ENCODE measurements around the gene PCNX2. TPM values are rescaled to one million over a fixed set of nuclear protein-coding genes. Genes with fewer than 3 reads are reported as not detected.

PCNX2 gene
- total and polyA plus RNA-seq, 2 of the 8 experiments (the other 6 are each of a cell fraction or from before 2014, with no cell fraction given), result 46.1 to 57.6 TPM

DNA sequence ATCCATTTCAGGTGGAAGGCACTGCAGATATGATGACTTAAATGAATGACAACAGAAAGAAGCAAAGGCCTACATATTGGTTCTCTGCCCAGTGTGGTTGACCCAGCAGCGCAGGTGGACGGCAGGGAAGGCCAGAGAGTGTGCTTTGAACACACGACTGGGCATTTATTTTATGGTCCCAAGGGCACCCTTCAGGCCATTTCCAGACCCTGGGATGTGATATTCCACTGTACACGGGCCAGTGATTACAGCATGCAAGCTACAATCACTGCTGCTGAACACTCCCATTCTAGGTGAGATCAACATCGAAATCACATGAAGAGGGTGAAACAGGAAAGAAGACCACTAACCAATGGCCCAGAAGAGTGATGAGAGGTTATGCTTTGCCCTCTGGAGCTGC is 33.8 kb downstream of the PCNX2 start:
- H2BK20ac ChIP-seq (ENCODE audit: low read length), result no peak overlapping the region
- H2AK5ac ChIP-seq (ENCODE audit: low read depth, low read length), result no peak overlapping the region
- no peak overlapping the region for H3K23ac ChIP-seq (ENCODE audit: insufficient read length)
- FAIRE-seq (no peak), DNase-seq (ENCODE audit: low read depth in 1 of 2, low spot score in 2 of 2) (no peak)
- no peaks in the 10 kb centered on the region; the same call in 1 of the 2 replicates for H3K79me1 ChIP-seq (ENCODE audit: low read depth, low read length)
- ChIA-PET POLR2A (ENCODE audit: partially characterized antibody) (no interaction called here), CTCF (ENCODE audit: partially characterized antibody) (interaction anchor here (1.3 kb wide), 1 partner anchor 1593 kb away, joined by 3 read pairs; no protein-coding TSS in a partner anchor)
- H3K23me2 ChIP-seq (ENCODE audit: low read depth, low read length), result no peaks in the 10 kb centered on the region
- no peak overlapping the region for H3K14ac ChIP-seq (ENCODE audit: insufficient read length)
- no peak overlapping the region for H3K9ac ChIP-seq (replicated peaks in 1 of 4; ENCODE audit: extremely low read depth in 1 of 4, low read depth in 3 of 4, low read length in 3 of 4)
- H3K18ac ChIP-seq (ENCODE audit: extremely low read depth, low read length), result no peak overlapping the region
- peaks cover 8 to 39% (median 31%) of the 10 kb centered on the region in 4 experiments for H3K36me3 ChIP-seq (ENCODE audit: control insufficient read depth in 2 of 4, insufficient read depth in 4 of 4, low read length in 3 of 4)
- no peak overlapping the region for H2AFZ ChIP-seq (ENCODE audit: low read length)
- H3K56ac ChIP-seq (replicated peaks; ENCODE audit: insufficient read length, low read depth, low read length), result no peak overlapping the region
- no peaks in the 10 kb centered on the region for H3K4me1 ChIP-seq (replicated peaks in 1 of 4; ENCODE audit: control insufficient read depth in 3 of 4, insufficient read depth in 4 of 4, low read length in 3 of 4)
- H3K79me2 ChIP-seq (ENCODE audit: control insufficient read depth in 1 of 2, insufficient read depth in 2 of 2, low read length in 2 of 2), result peaks cover 3 to 52% of the 10 kb centered on the region in 2 experiments; a peak in 3 of 4 replicates
- no peak overlapping the region for H4K91ac ChIP-seq (replicated peaks; ENCODE audit: insufficient read length, low read length)
- peaks cover 2 to 7% of the 10 kb centered on the region in 2 experiments for H4K20me1 ChIP-seq (replicated peaks in 1 of 2; ENCODE audit: control insufficient read depth in 1 of 2, insufficient read depth in 2 of 2, low read length in 2 of 2)
- H2BK5ac ChIP-seq (ENCODE audit: low read depth, low read length), result no peak overlapping the region
- WGBS, 2 experiments (ENCODE audit: extremely low coverage in 1 of 2, insufficient coverage in 1 of 2, insufficient read length in 1 of 2, insufficient replicate concordance in 2 of 2, low coverage in 1 of 2, low lambda C conversion rate in 2 of 2, missing lambda C conversion rate in 1 of 2), result 81% methylated on average over 5 of the region's 5 CpGs; no CpG with 5 or more reads in 1 of the 2 experiments
- H4K5ac ChIP-seq (ENCODE audit: insufficient read length, low read depth, low read length), result no peak overlapping the region
- H4K8ac ChIP-seq (ENCODE audit: extremely low read depth, insufficient read depth, low read length), result no peak overlapping the region
- no peak overlapping the region for H2BK120ac ChIP-seq (replicated peaks; ENCODE audit: low read depth, low read length)
- no peaks in the 10 kb centered on the region for H3K9me3 ChIP-seq (ENCODE audit: insufficient read depth in 2 of 2, low read depth in 1 of 2, low read length in 1 of 2)
- H2BK15ac ChIP-seq (ENCODE audit: low read length), result no peak overlapping the region
- H3K4me2 ChIP-seq (ENCODE audit: insufficient read depth in 1 of 2, low read depth in 2 of 2, low read length in 2 of 2), result no peak overlapping the region
- H3K27ac ChIP-seq (ENCODE audit: low read depth, low read length), result no peak overlapping the region
- H3K4ac ChIP-seq (replicated peaks; ENCODE audit: insufficient read length, low read depth, low read length), result no peak overlapping the region
- no peak overlapping the region for H2BK12ac ChIP-seq (ENCODE audit: low read depth, low read length)
- H3K4me3 ChIP-seq (ENCODE audit: extremely low read depth in 1 of 4, insufficient read depth in 2 of 4, low read depth in 3 of 4, low read length in 4 of 4), result no peak overlapping the region
- no peaks in the 10 kb centered on the region for H3K27me3 ChIP-seq (replicated peaks in 1 of 4; ENCODE audit: control insufficient read depth in 3 of 4, extremely low read depth in 1 of 4, insufficient read depth in 3 of 4, low read length in 3 of 4)
- TF ChIP-seq TCF12 (IDR thresholded peaks at IDR 0.05; ENCODE audit: low read depth, low read length) (no peak), TEAD4 (IDR thresholded peaks at IDR 0.05; ENCODE audit: low read depth, low read length) (no peak), EGR1 (IDR thresholded peaks at IDR 0.05; ENCODE audit: borderline replicate concordance, low read depth, low read length) (no peak), TBP (IDR thresholded peaks at IDR 0.05; ENCODE audit: low read depth, low read length) (no peak), HDAC2 (IDR thresholded peaks at IDR 0.05; ENCODE audit: borderline replicate concordance in 1 of 2, low read depth in 2 of 2, low read length in 2 of 2) (no peak), BACH1 (IDR thresholded peaks at IDR 0.05; ENCODE audit: low read length) (no peak), KDM5A (IDR thresholded peaks at IDR 0.05; ENCODE audit: low read length) (no peak), POU5F1 (IDR thresholded peaks at IDR 0.05; ENCODE audit: low read depth, low read length) (no peak), USF2 (IDR thresholded peaks at IDR 0.05; ENCODE audit: low read length) (no peak), YY1 (IDR thresholded peaks at IDR 0.05; ENCODE audit: low read depth, low read length) (no peak)
- TF ChIP-seq, protein P1, sequence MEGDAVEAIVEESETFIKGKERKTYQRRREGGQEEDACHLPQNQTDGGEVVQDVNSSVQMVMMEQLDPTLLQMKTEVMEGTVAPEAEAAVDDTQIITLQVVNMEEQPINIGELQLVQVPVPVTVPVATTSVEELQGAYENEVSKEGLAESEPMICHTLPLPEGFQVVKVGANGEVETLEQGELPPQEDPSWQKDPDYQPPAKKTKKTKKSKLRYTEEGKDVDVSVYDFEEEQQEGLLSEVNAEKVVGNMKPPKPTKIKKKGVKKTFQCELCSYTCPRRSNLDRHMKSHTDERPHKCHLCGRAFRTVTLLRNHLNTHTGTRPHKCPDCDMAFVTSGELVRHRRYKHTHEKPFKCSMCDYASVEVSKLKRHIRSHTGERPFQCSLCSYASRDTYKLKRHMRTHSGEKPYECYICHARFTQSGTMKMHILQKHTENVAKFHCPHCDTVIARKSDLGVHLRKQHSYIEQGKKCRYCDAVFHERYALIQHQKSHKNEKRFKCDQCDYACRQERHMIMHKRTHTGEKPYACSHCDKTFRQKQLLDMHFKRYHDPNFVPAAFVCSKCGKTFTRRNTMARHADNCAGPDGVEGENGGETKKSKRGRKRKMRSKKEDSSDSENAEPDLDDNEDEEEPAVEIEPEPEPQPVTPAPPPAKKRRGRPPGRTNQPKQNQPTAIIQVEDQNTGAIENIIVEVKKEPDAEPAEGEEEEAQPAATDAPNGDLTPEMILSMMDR (IDR thresholded peaks at IDR 0.05; ENCODE audit: control extremely low read depth in 1 of 3, insufficient read depth in 1 of 3, low read depth in 1 of 3, low read length in 3 of 3), result no peak
